ENCODE data around the gene SETD2. TPM values are rescaled to one million over a fixed set of nuclear protein-coding genes. Genes with fewer than 3 reads are reported as not detected.
A peak's percentile ranks its signal among the peaks of the same experiment; 100 is the strongest.
"Not testable (repeated sequence)": the region's sequence is repeated elsewhere in the genome, so short reads cannot be mapped to it uniquely, and the experiment has no call there.

SETD2 gene
- total RNA-seq, 1 donor from 2014 or later: 21.3 TPM

DNA sequence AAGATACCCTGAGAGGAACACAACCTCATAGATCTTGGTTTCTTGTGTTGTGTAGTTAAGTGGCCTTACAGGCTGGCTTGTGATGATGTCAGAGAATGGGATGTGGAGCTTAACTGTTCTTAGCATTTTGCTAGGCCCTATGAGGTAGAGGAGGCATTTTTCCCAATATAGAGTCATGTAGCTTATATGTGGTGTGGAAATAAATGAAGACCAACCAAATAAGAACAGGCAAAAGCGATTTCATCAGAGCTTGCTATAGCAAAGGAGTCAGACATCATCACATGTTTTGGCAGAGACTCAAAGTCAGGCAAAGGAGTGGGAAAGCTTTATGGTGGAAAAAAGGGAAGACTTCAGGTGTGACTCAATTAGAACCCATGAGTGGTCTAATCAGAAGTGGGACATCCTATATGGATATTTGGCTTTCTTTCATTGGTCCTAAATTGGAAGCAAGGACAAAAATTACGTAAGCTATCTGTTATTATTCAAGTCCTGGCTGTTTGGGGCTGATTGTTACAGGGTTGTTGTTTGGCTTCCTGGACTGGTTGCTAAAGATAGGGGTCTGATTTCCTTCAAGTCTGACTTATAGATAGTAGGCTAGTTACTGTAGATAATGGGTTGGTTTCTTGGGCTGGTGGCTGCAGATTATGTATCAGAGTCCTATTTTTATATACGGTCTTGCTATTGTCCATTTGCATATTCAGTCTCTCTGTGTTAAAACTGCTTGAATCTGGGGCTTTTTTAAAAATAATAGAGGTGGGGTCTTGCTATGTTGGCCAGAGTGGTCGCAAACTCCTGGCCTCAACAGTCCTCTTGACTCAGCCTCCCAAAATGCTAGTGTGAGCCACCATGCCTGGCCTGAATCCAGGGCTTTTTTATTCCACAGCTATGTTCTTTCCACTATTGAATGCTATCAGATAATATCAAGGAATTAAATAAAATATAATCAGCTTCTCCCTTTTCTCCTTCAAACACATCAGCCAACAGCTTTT, 30.3 kb upstream of the SETD2 start:
- no peak overlapping the region for H3K4me3 ChIP-seq (ENCODE audit: low read depth, low read length)
- TF ChIP-seq, protein P1, sequence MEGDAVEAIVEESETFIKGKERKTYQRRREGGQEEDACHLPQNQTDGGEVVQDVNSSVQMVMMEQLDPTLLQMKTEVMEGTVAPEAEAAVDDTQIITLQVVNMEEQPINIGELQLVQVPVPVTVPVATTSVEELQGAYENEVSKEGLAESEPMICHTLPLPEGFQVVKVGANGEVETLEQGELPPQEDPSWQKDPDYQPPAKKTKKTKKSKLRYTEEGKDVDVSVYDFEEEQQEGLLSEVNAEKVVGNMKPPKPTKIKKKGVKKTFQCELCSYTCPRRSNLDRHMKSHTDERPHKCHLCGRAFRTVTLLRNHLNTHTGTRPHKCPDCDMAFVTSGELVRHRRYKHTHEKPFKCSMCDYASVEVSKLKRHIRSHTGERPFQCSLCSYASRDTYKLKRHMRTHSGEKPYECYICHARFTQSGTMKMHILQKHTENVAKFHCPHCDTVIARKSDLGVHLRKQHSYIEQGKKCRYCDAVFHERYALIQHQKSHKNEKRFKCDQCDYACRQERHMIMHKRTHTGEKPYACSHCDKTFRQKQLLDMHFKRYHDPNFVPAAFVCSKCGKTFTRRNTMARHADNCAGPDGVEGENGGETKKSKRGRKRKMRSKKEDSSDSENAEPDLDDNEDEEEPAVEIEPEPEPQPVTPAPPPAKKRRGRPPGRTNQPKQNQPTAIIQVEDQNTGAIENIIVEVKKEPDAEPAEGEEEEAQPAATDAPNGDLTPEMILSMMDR (conservative IDR thresholded peaks at IDR 0.05; ENCODE audit: low read depth, low read length): no peak
- no peak for DNase-seq (ENCODE audit: low read depth)

DNA sequence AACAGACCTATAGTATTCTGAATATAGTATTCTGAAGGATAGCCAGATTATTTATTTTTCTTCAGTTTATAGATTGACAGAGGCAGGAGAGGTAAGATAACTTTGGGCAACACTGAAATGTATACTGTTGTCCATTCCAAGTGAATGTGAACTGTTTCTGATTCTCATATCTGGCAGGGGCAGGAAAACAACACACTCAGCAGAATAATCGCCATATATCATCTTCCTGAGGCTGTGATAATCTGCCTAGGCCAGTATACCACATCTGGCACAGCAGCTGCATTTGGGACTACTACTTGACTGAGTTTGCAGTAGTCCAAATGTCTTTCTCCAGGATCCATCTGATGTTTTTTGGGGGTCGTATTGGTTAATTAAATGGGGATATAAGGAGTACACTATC, 22.4 kb upstream of the SETD2 start:
- H3K4me3 ChIP-seq (ENCODE audit: low read depth, low read length): no peak overlapping the region
- TF ChIP-seq, protein P1 (conservative IDR thresholded peaks at IDR 0.05; ENCODE audit: low read depth, low read length): no peak
- DNase-seq (ENCODE audit: low read depth): no peak

DNA sequence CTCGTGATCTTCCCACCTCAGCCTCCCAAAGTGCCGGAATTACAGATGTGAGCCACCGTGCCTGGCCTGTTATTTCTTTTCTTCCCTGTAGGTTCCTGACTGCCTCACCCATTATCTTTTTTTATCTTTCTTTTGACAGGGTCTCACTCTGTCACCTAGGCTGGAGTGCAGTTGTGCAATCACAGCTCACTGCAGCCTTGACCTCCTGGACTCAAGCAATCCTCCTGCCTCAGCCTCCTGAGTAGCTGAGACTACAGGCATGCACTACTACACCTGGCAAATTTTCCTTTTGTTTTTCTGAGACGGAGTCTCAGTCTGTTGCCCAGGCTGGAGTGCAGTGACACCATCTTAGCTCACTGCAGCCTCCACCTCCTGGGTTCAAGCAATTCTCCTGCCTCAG, 17.8 kb upstream of the SETD2 start:
- H3K4me3 ChIP-seq (ENCODE audit: low read depth, low read length); DNase-seq (ENCODE audit: low read depth): not testable (repeated sequence)

DNA sequence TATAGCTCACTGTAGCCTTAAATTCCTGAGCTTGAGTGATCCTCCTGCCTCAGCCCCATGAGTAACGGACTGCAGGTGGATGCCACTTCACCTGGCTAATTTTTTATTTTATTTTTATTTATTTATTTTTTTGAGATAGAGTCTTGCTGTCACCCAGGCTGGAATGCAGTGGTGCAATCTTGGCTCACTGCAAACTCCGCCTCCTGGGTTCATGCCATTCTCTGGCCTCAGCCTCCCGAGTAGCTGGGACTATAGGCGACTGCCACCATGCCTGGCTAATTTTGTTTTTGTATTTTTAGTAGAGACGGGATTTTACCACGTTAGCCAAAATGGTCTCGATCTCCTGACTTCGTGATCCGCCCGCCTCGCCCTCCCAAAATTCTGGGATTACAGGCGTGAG, 16.1 kb upstream of the SETD2 start:
- H3K4me3 ChIP-seq (ENCODE audit: low read depth, low read length); DNase-seq (ENCODE audit: low read depth): not testable (repeated sequence)

DNA sequence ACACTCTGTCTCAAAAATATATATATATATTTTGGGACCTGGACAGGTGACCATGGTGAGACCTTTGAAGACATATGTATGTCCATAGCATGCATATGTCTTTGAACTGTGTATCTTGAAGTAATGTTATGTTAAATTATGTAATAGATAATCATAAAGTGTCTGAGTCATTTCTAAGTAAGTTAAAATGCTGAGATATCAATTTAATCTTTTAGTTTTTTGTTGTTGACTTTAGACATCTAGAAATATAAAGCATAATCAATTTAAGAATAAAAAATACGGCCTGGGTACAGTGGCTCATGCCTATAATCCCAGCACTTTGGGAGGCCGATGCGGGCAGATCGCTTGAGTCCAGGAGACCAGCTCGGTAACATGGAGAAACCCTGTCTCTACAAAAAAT, 12.7 kb upstream of the SETD2 start:
- no peak for DNase-seq (ENCODE audit: low read depth)
- TF ChIP-seq, protein P1 (conservative IDR thresholded peaks at IDR 0.05; ENCODE audit: low read depth, low read length): no peak
- H3K4me3 ChIP-seq (ENCODE audit: low read depth, low read length): no peak overlapping the region

DNA sequence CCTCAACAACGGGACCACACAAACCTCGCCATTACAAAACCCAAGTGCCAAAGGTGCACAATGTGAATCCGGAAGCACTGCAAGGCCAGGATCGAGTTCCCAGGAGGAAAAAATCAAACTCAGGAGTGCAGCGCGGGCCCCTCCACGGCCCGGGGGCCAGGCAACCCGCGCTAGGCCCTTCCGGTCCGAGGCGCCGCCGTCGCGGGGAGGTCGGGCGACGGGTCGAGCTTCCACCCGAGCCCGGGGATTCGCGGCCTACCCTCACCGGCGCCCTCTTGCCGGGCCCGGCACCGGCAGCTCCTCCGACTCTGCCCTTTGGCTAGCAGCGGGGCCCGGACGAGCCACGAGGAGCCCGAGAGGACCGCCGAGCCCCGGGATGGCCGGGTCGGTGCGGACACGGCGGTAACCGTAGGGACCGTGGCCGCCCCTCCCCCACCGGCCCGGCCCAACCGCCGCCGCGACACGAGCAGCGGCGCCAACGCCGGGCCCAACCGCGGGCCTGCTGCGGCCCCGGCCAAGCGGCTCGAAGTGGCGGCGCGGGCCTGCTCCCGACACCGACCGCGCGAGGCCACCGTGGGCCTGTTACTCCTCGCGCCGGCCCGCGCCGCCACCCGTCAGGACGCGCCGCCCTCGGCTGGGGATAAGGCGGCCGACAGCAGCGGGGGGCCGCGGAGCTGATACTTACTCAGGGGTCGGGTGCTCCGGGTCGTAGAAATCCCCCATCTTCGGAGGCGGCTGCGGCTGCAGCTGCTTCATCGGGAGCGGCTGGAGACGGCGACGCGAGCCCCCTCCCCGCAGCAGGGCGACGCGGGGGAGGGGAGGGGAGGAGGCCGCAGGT, 525 bp downstream of the SETD2 start:
- no peak for DNase-seq (ENCODE audit: low read depth)
- TF ChIP-seq, protein P1 (conservative IDR thresholded peaks at IDR 0.05; ENCODE audit: low read depth, low read length): no peak
- peak overlapping the region; percentile 97 for H3K4me3 ChIP-seq (ENCODE audit: low read depth, low read length)

DNA sequence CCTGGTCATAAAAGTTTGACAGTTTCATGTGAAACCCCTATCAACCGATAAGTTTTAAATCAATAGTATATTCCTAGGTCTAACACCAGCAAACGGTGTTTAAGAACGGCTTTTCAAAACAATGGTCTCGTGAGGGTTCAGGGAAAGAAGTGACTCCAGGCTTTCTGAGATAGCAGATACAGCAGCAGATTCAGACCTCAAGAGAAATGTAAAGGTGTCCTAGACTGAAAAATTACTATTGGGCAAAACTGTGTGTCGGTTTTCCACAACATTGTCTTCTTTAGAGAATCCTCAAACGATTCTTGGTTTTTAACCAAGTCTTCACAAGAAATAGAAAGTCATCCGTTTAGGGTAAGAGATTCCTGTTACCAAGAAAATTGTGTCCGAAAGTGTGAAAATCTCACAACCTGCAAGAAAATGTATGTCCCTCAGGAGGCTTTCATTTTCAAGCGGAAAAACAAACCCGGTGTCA, 1.2 kb downstream of the SETD2 start:
- DNase-seq (ENCODE audit: low read depth): no peak
- H3K4me3 ChIP-seq (ENCODE audit: low read depth, low read length): peak overlapping the region; percentile 97
- TF ChIP-seq, protein P1 (conservative IDR thresholded peaks at IDR 0.05; ENCODE audit: low read depth, low read length): no peak
